Measurements from ENCODE around the gene SDK1.

DNA sequence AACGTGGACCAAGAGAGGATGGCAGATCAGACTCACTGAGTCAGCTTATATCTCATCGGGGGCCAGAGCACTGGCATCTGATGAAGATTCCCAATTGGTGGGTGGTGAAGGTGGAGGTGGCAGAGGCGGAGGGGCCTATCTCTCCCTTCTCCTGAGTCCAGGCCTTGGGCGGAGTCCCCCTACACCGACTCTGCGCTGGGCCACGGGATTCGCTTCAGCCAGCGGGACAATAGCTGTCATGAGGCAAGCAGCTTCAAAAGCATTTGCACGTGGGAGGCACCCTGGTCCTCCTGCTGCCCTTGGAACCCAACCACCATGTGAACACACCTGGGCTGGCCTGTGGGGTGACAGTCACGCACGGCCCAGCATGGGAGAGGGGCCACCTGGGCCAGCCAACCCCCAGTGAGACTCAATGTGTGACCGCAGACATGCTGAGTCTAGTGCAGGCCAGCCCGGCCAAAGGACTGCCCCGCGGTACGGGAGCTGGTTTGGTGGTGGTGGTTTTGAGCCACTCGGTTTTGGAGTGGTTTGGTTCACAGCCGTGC lies 914.2 kb downstream of the SDK1 start:
- TF ChIP-seq POLR2A (IDR thresholded peaks at IDR 0.05), result no peak
- TF ChIP-seq, protein P1, sequence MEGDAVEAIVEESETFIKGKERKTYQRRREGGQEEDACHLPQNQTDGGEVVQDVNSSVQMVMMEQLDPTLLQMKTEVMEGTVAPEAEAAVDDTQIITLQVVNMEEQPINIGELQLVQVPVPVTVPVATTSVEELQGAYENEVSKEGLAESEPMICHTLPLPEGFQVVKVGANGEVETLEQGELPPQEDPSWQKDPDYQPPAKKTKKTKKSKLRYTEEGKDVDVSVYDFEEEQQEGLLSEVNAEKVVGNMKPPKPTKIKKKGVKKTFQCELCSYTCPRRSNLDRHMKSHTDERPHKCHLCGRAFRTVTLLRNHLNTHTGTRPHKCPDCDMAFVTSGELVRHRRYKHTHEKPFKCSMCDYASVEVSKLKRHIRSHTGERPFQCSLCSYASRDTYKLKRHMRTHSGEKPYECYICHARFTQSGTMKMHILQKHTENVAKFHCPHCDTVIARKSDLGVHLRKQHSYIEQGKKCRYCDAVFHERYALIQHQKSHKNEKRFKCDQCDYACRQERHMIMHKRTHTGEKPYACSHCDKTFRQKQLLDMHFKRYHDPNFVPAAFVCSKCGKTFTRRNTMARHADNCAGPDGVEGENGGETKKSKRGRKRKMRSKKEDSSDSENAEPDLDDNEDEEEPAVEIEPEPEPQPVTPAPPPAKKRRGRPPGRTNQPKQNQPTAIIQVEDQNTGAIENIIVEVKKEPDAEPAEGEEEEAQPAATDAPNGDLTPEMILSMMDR (IDR thresholded peaks at IDR 0.05), result no peak
